Sigmoid colon (tissue), 4 donors: ENCODE data around the gene MGAT5.

ENCODE experiments used
- CTCF ChIP-seq, 4 experiments: fragments of 450-650 bp in 3 of 4; fragments of 200-600 bp in 1 of 4; IDR thresholded peaks; one replicate each; pipeline ENCODE4 v1.5.1; 2016 to 2019; ENCODE audit warnings: antibody characterized with exemption in 4 of 4, mild to moderate bottlenecking in 3 of 4, moderate library complexity in 2 of 4
- EP300 ChIP-seq, 4 donors: sonication (generic); formaldehyde crosslinking; IDR thresholded peaks; one replicate each; pipeline ENCODE4 v1.6.1; 2017; ENCODE audit warnings: antibody characterized with exemption in 4 of 4
- POLR2A ChIP-seq, 2 donors: fragments of 450-650 bp; IDR thresholded peaks; one replicate each; pipeline ENCODE4 v1.6.1; 2016; ENCODE audit warnings: antibody characterized with exemption in 2 of 2, mild to moderate bottlenecking in 2 of 2, moderate library complexity in 2 of 2
- POLR2AphosphoS5 ChIP-seq, 4 donors: sonication (generic); formaldehyde crosslinking; IDR thresholded peaks; one replicate each; pipeline ENCODE4 v1.6.1; 2017; ENCODE audit warnings: antibody characterized with exemption in 4 of 4

GRCh38 chr2:134244086-134244485 is 9.8 kb upstream of the MGAT5 start:
- TF ChIP-seq CTCF (IDR thresholded peaks at IDR 0.05): no peak
- TF ChIP-seq POLR2A (IDR thresholded peaks at IDR 0.05): no peak
- TF ChIP-seq EP300 (IDR thresholded peaks at IDR 0.05): no peak
- TF ChIP-seq POLR2AphosphoS5 (IDR thresholded peaks at IDR 0.05): no peak
